GM23248 (cell line): Measurements from ENCODE around the gene PTPN7.

Experiments
- EZH2 ChIP-seq: fragments of 200-600 bp; sonication (generic); IDR thresholded peaks from 2 replicates; pipeline ENCODE4 v1.6.1; 2018; ENCODE audit warnings: antibody characterized with exemption, mild to moderate bottlenecking; ENCODE audit not compliant: insufficient read depth, poor library complexity, severe bottlenecking
- EZH2phosphoT487 ChIP-seq: fragments of 200-600 bp; sonication (generic); IDR thresholded peaks from 2 replicates; pipeline ENCODE4 v1.6.1; 2018; ENCODE audit warnings: antibody characterized with exemption, moderate library complexity, mild to moderate bottlenecking, low read depth; ENCODE audit not compliant: insufficient read depth

DNA sequence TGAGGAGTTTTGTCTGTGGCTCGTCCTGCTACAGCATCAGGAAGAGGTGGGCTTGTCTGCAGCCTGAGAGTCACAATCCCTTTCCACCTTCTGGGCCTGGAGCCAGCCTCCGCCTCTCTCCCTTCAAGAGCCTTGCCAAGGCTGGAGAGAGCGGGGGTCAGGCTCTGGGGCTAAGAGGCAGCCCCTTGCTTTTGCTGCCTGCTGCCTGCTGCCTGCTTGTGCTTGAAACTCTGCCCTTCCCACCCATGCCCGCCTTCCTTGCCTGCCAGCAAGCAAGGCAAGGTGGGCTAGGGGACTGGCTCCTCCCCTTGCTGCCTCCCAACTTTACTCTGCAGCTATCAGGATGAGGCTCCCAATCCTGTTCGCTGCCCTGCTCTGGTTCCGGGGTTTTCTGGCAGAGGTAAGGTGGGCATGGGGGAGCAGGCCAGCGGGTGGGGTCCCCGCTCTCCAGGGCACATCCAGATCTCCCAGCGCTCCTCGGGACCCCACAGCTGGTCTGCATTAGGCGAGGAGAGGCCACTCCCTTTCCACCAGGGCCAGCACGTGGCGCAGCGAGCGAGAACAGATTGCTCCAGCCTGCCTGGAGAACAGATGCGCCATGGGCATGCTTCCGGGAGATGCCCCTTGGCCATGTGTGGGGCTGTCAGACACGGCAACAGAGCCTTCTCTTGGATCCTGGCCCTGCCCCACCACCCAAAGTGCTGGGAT, 7.5 kb upstream of the PTPN7 start:
- TF ChIP-seq EZH2, result no peak
- no peak for TF ChIP-seq EZH2phosphoT487
